H7 (cell line): Measurements from ENCODE around the gene APLN. TPM values are rescaled to one million over a fixed set of nuclear protein-coding genes. Genes with fewer than 3 reads are reported as not detected.

Experiments used
- DNase-seq: peaks from one replicate; pipeline ENCODE4 v3.0.0; 2012
- H3K27me3 ChIP-seq: 2 replicates; pipeline ENCODE4 v1.6.0; 2011; ENCODE audit warnings: mild to moderate bottlenecking, low read length; ENCODE audit not compliant: control insufficient read depth, insufficient read depth
- H3K36me3 ChIP-seq: replicated peaks from 2 replicates; pipeline ENCODE4 v1.5.1; 2011; ENCODE audit warnings: low read length; ENCODE audit not compliant: control insufficient read depth, insufficient read depth
- H3K4me3 ChIP-seq: 2 replicates; pipeline ENCODE4 v1.5.1; 2011; ENCODE audit warnings: low read depth, mild to moderate bottlenecking, control low read depth, low read length, moderate library complexity; ENCODE audit not compliant: insufficient read depth
- total RNA-seq: library from RNA; depleted of rRNA; stranded (reverse); fragments of >200 nt; shearing (Covaris generic); gene quantifications from 2 replicates; pipeline ENCODE4 v1.2.3, GENCODE V29; 2014

APLN gene
- total RNA-seq, 1 experiment from 2014 or later, result 0.38 TPM

DNA sequence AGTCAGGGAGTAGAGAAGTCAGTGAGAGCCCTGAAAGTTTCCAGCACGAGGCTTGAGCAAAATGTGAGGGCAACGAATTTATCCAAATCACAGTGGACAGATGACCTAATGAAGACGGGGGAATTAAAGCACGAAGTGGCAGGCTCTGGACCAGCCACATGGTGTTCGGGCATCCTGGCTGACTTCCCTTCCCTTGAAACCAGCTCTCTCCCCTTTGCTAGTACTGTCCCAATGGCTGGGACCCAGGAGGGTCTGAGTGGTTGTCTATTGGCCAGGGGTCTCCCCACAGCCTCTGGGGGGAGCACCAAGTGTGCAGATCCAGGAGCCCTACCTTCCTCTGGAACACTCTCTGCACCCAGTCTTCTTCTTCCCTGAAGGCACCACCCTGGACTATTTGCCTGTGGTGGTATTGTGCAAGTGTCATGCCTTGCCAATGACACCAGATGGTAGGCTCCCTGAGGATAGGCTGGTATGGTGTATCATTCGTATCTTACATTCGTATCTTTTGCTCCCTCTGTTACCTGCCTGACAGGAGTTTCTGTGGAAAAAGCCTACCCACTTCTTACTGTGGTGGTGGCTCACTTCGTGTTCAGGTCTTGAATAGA, 2.1 kb downstream of the APLN start:
- no peaks in the 10 kb centered on the region for H3K36me3 ChIP-seq
- no peak overlapping the region for H3K4me3 ChIP-seq
- no peak for DNase-seq
- peaks cover 62% of the 10 kb centered on the region for H3K27me3 ChIP-seq

DNA sequence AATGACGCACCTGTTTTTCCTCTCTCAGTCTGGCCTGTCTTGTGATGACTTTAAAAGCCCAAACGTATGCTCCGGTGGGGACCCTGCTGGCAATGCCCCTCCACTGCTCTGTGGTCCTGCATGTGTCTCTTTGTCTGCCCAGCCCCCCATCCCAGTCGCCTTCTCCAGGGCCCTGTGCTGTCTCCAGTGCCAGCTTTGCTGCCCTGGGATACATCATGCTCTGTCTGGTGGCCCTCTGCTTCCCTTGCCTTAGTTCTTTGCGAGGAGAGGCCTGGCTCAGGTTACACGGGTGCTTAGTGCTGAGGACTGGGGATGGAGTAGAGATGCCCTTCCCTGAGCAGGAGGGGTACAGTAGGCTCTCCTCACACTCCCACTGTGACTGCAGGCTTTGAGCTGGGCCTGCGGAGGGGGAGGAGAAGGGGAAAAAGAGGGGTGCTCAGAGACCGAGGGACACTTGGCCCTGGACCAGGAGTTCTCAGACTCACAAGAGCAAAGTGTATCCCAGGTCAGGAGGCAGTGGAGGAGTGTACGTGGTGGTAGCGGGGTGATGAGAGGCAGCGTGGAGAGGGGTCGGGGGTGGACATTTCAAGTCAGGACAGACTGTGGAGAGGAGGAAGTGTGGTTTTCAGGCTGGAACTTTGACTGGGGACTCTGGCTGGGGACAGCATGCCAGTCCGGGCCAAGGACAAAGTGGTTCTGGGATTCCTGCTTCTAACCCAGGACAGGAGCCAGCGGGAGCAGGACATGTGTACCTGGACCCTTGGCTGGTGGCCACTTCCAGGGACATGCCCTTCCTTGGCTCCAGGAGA, 2.8 kb downstream of the APLN start:
- Histone ChIP-seq H3K36me3 (no peaks in the 10 kb centered on the region), H3K27me3 (peaks cover 64% of the 10 kb centered on the region), H3K4me3 (no peak overlapping the region)
- no peak for DNase-seq

DNA sequence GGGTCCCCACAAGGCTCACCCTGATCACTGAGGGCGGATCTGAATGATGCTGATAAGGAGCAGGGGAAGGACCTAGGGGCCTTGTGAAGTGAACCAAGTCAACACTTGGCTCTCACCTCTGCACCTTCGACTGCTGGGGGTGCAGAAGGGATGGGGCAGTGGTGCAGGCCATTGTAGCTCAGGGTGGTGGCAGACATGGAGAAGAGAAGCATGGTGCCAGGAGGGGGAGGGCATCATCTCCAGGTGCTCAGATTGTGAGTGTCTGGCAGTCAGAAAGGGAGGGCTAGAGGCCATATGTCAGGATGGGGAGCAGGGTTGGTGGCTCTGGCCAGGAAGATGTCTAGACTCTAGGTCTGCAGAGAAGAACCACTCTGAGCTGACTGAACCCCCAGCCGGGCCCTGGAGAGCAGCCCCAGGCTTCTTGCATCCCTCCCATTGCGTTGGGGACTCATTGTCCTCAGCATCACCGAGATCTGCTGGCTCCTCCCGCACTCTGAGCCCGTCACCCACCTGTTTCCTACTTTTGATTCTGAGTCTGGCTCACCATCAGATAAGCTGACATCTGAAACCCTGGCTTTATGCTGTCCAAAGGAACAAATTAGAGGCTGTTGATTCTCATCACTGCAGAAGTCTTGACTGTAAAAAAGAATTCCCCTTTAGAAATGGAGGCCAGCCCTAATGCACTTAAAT, 3.8 kb downstream of the APLN start:
- Histone ChIP-seq H3K27me3 (peaks cover 67% of the 10 kb centered on the region), H3K36me3 (no peaks in the 10 kb centered on the region), H3K4me3 (no peak overlapping the region)
- DNase-seq, result no peak

DNA sequence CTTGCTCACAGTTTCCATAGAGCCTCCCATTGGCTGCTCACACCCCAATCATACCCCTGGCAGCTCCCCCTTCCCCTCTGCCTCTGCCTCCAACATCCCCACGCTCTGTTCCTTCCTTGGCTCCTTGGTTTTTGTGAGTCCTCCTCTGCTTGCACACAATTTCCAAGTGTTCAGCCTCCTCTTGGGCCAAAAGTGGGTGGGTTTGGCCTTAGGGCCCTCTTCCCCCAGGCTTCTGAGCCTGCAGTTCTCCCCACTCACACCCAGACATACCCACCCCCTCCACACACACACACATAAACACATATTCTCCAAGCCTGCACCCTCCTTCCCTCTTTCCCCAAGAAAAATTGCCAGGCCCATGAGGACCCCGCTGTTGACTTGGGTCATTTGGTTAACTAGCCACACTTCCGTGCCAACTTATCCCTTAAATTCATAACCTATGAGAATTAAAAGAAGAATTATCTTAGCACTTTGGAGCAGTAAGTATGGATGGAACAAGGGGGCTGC, 4.5 kb downstream of the APLN start:
- H3K36me3 ChIP-seq, result no peaks in the 10 kb centered on the region
- H3K27me3 ChIP-seq, result peaks cover 64% of the 10 kb centered on the region
- DNase-seq, result no peak
- no peak overlapping the region for H3K4me3 ChIP-seq

DNA sequence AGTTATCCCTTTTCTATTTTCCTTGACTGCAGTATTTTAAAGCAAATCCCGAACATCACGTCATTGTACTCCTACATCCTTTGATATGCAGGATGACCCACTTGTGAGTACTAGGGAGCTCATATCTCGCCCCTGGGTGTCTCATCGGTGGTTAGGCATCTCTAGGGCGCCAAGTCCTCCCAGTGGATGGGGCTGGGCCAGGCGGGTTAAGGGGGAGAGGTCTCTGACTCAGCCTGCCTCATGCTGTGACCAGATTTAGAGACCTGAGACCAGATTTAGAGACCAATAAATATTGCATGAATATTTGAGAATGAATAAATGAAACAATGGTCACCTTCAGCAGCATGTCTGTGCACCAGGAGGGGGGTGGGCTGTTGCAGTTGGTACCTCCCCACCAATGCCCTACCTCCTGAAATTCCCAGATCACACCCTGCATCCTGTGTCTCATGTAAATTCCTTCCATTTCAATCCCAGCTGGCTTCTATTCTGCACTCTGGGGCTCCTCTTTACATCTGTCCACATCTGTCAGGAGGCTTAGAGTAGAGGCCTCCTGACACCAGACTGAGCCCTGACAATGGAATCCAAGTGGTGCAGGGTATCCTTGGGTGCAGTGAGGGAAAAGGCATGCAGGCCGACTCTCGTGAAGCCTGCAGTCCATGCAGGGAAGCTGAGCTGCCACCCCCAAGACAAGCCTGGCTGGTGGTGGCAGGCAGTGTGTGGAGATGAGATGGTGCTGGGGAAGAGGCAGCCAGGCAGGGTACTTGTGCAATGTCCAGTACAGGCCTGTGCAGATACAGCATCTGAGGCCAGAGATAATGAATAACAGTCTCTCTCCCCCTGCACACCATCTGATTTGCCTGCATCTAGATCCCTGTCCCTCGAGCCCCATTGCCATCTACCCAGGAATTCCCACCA, 5.2 kb downstream of the APLN start:
- no peak overlapping the region for H3K4me3 ChIP-seq
- H3K36me3 ChIP-seq, result no peaks in the 10 kb centered on the region
- peaks cover 58% of the 10 kb centered on the region for H3K27me3 ChIP-seq
- peak; percentile 74 for DNase-seq

DNA sequence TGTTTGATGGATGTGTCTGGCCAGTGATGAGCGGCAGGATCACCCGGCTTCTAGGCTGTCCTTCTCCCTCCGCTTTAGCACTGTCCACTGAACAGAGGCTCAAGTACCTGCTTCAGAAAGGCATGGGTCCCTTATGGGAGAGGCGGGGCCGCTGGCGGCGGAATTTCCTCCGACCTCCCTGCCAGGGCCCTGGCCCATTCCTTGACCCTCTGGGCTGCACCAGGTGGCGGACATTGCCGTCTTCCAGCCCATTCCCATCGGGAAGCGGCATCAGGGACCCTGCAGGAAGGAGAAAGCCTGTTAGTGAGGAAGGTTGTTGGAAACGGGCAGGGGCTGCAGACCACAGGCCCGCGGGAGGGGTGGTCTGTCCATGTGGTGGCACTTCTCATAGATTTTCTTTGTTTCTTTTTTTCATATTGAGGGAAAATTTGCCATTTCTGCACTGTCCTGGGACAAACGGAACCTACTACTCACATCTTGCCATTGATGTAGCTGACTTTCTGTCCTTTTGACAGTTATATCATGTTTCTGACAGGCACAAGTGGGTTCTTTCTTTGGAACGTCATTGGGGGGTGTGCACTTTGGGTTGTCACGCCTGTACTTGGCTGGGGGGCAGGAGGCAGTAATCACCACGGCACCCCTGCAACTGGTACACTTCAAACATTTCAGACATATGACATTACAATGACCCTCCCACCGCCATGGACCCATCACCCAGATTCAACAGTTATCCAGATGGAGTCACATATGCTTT, 6.1 kb downstream of the APLN start:
- Histone ChIP-seq H3K36me3 (no peaks in the 10 kb centered on the region), H3K4me3 (no peak overlapping the region), H3K27me3 (peaks cover 49% of the 10 kb centered on the region)
- no peak for DNase-seq

DNA sequence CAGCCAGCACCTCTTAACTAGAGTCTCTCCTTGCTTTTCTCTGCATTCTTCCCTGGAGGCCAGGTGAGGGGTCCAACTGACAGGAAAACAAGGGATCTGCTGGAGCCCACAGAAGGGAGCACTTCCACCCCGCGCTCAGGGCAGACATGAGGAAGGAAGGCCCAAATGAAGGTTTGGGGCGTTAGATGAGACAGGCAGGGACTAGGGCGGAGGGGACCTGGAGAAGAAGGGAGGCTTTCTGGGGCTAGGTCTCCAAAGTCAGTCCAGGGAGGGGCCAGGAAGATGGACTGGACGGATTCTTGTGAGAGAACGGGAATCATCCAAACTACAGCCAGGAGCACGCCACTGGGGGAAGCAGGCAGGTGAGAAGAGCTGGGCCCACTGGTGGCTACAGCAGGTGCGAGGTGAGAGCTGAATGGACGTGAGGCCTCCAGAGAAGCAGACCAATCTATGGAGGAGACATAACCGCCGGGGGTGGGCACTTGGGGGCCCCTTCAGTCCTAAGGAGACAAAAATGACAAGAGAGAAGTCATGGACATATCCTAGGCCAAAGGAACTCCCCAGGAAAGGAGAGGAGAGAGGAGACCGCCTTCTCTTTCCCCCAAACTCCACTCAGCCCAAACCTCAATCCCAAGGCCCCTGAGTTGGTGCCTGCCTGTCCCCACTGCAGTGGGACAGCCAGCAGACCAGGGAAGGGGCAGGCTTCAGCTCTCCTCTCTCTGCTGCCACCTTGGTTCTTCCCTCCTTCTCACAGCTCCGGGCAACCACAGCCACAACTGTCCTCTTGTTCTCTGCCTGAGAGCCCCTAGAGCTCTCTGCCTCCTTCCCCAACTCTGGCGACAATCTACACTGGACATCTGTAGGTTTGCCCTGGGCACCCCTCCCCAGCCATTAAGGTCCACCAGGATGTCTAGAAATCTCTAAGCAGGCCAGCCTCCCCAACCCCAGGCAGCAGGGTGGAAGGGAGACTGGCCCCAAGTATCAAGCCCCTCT, 7.0 kb downstream of the APLN start:
- Histone ChIP-seq H3K36me3 (no peaks in the 10 kb centered on the region), H3K27me3 (peaks cover 40% of the 10 kb centered on the region), H3K4me3 (no peak overlapping the region)
- no peak for DNase-seq

DNA sequence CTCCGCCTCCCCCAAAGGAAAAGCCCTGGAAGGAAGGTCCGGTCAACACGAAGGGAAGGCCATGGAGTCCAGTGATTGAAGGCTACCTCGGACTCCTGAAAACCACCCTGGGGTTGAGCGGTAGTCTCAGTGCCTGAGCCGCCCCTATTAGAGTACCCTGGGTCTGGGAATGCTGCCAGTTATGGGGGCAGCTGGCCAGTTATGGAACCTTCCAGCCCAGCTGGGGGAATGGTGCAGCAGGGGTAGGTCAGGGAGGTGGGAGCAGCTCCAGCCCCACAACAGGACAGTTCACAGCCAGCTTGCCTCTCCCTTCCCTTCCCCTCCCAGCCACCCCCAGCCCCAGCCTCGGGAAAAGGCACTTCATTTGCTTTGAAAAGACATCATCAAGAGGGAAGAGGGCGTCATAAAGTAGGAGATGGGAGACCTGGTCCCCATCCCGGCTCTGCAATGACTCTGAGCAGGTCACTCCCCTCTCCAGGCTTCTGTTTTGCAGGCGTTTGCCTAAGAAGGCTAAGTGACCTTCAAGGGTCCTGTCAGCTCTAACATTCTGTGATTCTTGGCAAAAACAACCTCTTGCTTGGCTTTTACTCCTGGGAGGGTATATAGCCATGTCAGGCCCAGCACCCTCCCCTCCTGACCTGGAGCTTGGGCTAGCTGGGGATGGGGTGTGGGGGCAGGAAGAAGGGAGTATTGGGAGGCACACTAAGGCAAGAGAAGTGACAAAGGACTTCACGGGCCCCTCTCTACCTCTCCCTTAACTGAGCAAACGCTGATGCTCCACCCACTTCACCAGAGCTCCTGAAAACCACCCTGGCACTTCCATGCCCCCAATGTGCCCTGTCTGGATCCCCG, 8.0 kb downstream of the APLN start:
- DNase-seq, result no peak
- H3K4me3 ChIP-seq, result no peak overlapping the region
- peaks cover 30% of the 10 kb centered on the region for H3K27me3 ChIP-seq
- H3K36me3 ChIP-seq, result no peaks in the 10 kb centered on the region

DNA sequence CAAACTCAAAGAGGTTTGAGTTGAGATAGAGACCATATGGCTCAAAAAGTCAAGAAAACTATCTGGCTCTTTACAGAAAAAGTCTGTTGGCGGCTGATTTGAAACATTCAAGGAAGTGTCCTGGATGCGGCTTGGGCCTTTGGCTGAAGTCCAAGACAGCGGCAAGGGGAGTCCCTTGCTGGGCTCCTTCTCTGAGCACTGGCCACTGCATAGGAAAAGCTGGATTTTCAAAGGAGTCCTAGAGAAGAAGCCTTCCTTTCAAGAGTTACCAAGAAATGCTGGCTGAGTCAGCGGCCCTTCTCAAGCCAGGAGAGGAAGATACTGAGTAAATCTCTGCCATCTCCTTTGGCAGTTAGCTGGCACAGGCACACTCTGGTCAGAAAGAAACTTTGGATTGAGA, 12.1 kb downstream of the APLN start:
- DNase-seq, result no peak
- H3K36me3 ChIP-seq, result no peaks in the 10 kb centered on the region
- peaks cover 5% of the 10 kb centered on the region; the same call in 1 of the 2 replicates for H3K27me3 ChIP-seq
- no peak overlapping the region for H3K4me3 ChIP-seq

DNA sequence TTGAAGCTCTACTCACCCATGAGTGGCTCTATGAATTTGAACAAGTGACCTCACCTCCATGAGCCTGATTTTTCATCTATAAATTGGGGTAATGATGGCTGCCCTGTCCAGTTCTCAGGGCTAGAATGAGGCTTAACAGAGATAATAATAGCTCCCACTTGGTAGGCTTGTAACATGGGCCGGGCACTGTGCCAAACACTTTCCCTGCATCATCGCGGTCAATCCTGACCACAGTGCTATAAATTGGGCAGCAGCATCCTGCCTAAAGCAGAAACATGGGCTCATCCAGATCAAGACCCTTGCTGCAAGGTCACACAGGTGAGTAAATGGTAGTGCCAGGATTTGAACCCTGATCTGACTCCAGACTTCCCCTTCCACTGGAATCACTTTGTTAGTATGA, 12.8 kb downstream of the APLN start:
- H3K36me3 ChIP-seq, result no peaks in the 10 kb centered on the region
- no peak overlapping the region for H3K4me3 ChIP-seq
- no peak for DNase-seq
- H3K27me3 ChIP-seq, result peaks cover 3% of the 10 kb centered on the region; the same call in 1 of the 2 replicates

DNA sequence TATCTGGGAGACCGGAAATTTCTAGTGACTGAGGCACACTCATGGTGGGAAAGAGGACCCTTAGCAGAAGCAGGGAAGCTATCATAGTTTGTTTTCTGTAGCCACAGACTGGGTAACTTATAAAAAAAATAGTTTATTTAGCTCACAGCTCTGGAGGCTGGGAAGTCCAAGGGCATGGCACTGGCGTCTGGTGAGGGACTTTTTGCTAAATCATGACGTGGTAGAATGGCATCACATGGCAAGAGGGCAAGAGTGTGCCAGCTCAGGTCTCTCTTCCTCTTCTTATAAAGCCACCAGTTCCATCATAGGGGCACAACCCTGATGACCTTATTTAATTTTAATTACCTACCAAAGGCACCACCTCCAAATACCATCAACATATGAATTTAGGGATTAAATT, 13.3 kb downstream of the APLN start:
- no peak for DNase-seq
- Histone ChIP-seq H3K4me3 (no peak overlapping the region), H3K36me3 (no peaks in the 10 kb centered on the region), H3K27me3 (peaks cover 3% of the 10 kb centered on the region; the same call in 1 of the 2 replicates)

DNA sequence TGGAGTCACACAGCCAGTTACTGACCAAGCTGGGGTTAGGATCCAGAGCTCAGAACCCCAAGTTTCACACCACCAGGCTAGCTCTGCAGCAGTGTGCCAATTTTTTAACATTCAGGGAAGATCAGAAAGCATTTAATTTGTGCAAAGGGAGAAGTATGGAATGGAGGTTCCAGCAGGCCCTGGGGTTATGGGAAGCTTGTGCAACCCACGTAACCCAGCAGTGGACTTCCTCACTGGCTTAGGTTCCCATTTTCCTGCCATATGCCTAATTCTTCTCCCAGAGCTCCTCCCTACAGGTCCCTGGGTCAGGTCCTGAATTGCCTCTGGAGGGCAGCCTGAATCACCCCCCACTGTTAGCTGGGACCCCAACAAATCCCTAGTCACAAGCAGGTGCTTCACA, 14.0 kb downstream of the APLN start:
- Histone ChIP-seq H3K36me3 (no peaks in the 10 kb centered on the region), H3K27me3 (no peaks in the 10 kb centered on the region; the same call in 1 of the 2 replicates), H3K4me3 (no peak overlapping the region)
- no peak for DNase-seq
